ENCODE data around the gene ST3GAL2. TPM values are rescaled to one million over a fixed set of nuclear protein-coding genes. Genes with fewer than 3 reads are reported as not detected.
"Not testable (repeated sequence)": the region's sequence is repeated elsewhere in the genome, so short reads cannot be mapped to it uniquely, and the experiment has no call there.

Gene ST3GAL2
- total RNA-seq, 2 donors from 2014 or later: 11.8 to 14.4 TPM

- not testable (repeated sequence) for H3K27me3 Mint-ChIP-seq; DNase-seq; H3K4me3 Mint-ChIP-seq; H3K36me3 Mint-ChIP-seq (ENCODE audit: low read depth); H3K9me3 ChIP-seq (ENCODE audit: control insufficient read depth, low read length, poor library complexity, severe bottlenecking); ATAC-seq
- Mint-ChIP-seq H3K4me1 (peaks cover 30% of the 10 kb centered on the region), H3K27ac (peak overlapping the region; percentile 21)
These were observed 32.8 kb downstream of the ST3GAL2 start for GRCh38 chr16:70406104-70406503.

DNA sequence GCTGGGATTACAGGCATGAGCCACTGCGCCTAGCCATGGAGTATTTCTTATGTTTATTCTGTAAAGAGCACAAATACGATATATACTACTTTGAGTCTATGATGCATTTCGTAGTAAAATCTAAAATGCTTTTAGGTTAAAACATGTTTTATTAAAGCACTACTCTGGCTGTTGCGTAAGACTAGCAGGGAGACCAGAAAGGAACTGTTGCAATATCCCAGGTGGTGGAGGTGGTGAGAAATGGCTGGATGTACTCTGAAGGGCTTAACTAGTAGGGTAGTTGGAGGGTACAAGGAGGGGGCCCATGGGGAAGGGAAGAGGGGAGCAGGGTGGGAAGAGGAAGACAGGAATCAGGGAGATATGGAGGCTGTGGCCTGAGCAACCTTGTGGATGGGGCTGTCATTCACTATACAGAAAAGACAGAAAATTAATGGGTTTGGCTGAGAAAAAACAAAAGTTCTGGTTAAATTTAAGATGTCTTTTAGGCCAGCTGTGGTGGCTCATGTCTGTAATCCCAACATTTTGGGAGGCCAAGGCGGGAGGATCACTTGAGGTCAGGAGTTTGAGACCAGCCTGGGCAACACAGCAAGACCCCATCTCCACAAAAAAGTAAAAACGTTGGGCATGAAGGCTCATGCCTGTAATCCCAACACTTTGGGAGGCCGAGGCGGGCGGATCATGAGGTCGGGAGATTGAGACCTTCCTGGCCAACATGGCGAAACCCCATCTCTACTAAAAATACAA is 35.8 kb downstream of the ST3GAL2 start:
- ATAC-seq (no peak), DNase-seq (no peak)
- peaks cover 26% of the 10 kb centered on the region for H3K4me1 Mint-ChIP-seq
- H3K4me3 Mint-ChIP-seq: peak overlapping the region; percentile 93
- H3K27ac Mint-ChIP-seq: peak overlapping the region; percentile 49
- H3K9me3 ChIP-seq (ENCODE audit: control insufficient read depth, low read length, poor library complexity, severe bottlenecking): no peaks in the 10 kb centered on the region
- H3K36me3 Mint-ChIP-seq (ENCODE audit: low read depth): peaks cover 5% of the 10 kb centered on the region
- H3K27me3 Mint-ChIP-seq: no peaks in the 10 kb centered on the region

- Mint-ChIP-seq H3K27me3 (no peaks in the 10 kb centered on the region), H3K4me1 (peaks cover 19% of the 10 kb centered on the region), H3K27ac (no peak overlapping the region), H3K4me3 (no peak overlapping the region), H3K36me3 (ENCODE audit: low read depth) (peaks cover 2% of the 10 kb centered on the region)
- DNase-seq: no peak
- no peak for ATAC-seq
- no peaks in the 10 kb centered on the region for H3K9me3 ChIP-seq (ENCODE audit: control insufficient read depth, low read length, poor library complexity, severe bottlenecking)
These were observed 38.9 kb downstream of the ST3GAL2 start for GRCh38 chr16:70399951-70400350.

- H3K27me3 Mint-ChIP-seq: no peaks in the 10 kb centered on the region
- peaks cover 15% of the 10 kb centered on the region for H3K4me1 Mint-ChIP-seq
- H3K36me3 Mint-ChIP-seq (ENCODE audit: low read depth): peaks cover 2% of the 10 kb centered on the region
- no peaks in the 10 kb centered on the region for H3K9me3 ChIP-seq (ENCODE audit: control insufficient read depth, low read length, poor library complexity, severe bottlenecking)
- H3K27ac Mint-ChIP-seq: no peak overlapping the region
- ATAC-seq (no peak), DNase-seq (no peak)
- no peak overlapping the region for H3K4me3 Mint-ChIP-seq
These were observed 39.5 kb downstream of the ST3GAL2 start for GRCh38 chr16:70399381-70399780.

DNA sequence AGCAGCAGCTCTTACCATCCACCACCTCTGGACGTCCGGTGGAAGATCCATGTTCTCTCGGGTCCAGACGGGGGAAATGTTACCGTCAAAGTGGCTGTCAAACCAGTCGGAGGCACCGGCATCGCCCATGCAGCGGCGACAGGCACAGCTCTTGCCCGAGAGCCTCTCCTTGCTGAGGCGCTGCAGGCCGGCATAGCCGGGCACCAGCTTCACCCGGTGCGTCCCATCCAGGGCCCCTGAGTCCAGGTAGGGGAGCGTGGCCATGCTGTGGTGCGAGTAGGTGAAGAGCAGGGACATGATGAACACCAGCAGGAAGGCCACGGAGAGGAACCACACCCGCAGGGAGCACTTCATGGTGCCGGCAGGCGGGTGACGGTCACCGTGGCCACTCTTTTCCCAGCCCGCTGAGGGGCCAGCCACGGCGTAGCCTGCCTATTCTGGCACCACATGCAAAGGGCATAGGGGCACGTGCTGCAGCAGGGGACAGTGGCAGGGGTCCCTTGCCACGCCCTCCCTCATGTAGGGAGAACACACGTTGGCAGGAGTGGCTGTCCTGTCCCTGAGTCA is 40.6 kb downstream of the ST3GAL2 start:
- Mint-ChIP-seq H3K27me3 (no peaks in the 10 kb centered on the region), H3K4me1 (peaks cover 6% of the 10 kb centered on the region), H3K27ac (no peak overlapping the region), H3K36me3 (ENCODE audit: low read depth) (peaks cover 2% of the 10 kb centered on the region), H3K4me3 (no peak overlapping the region)
- DNase-seq: no peak
- H3K9me3 ChIP-seq (ENCODE audit: control insufficient read depth, low read length, poor library complexity, severe bottlenecking): no peaks in the 10 kb centered on the region
- ATAC-seq: no peak

GRCh38 chr16:70396246-70396904 is 42.5 kb downstream of the ST3GAL2 start:
- no peaks in the 10 kb centered on the region for H3K9me3 ChIP-seq (ENCODE audit: control insufficient read depth, low read length, poor library complexity, severe bottlenecking)
- no peak overlapping the region for H3K4me3 Mint-ChIP-seq
- no peak for DNase-seq
- H3K27me3 Mint-ChIP-seq: no peaks in the 10 kb centered on the region
- ATAC-seq: no peak
- peak overlapping the region; percentile 32 for H3K27ac Mint-ChIP-seq
- peaks cover 2% of the 10 kb centered on the region for H3K4me1 Mint-ChIP-seq
- H3K36me3 Mint-ChIP-seq (ENCODE audit: low read depth): no peaks in the 10 kb centered on the region

DNA sequence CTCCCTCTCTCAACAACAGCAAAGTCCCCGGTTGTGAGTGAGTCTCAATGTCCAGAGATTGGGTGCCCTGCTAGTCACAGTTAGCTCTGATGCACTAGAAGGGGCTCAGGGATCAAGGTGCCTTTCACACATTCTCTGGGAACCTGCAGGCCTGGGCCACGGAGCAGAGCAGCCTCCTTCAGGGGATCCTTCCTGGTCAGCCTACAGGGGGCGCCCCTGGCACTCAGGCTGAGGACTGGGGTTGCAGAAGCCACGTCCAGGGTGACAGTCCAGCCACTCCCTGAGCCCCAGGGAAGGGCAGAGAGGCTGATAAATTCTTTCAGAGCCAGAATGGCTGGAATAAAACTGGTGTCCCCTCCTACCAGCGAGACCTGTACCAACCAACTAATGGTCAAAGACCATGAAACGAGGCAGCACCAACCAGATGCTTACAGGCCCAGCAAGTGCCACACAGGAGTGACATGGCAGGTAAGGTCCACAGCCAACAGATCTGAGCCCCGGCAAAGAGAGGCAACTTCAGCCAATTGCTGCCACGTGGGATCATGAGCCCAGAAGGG is 43.5 kb downstream of the ST3GAL2 start:
- peak; percentile 77 for ATAC-seq
- Mint-ChIP-seq H3K27ac (no peak overlapping the region), H3K36me3 (ENCODE audit: low read depth) (no peaks in the 10 kb centered on the region), H3K4me1 (peaks cover 2% of the 10 kb centered on the region), H3K4me3 (no peak overlapping the region), H3K27me3 (no peaks in the 10 kb centered on the region)
- DNase-seq: peak; percentile 32 to 46 (median 43)
- no peaks in the 10 kb centered on the region for H3K9me3 ChIP-seq (ENCODE audit: control insufficient read depth, low read length, poor library complexity, severe bottlenecking)

DNA sequence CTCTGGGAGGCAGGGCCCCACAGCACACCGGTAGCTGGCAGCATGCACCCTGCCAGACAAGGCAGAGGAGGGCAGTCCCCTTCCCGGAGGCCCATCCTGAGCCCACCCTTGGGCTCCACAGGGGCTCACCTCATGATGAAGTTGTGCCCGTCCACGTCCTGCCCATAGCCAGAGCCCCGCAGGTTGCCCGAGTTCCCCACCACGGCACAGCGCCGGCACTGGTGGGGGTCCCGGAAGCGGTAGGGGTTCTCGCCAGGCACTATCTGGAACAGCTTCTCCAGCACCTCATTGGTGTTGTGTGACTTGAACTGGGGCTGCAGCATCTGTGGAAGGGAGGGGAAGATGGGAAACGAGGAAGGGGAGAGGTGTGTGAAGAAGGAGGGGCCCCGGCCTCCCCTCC is 44.0 kb downstream of the ST3GAL2 start:
- Mint-ChIP-seq H3K27ac (no peak overlapping the region), H3K36me3 (ENCODE audit: low read depth) (no peaks in the 10 kb centered on the region), H3K4me1 (peaks cover 2% of the 10 kb centered on the region), H3K4me3 (no peak overlapping the region), H3K27me3 (no peaks in the 10 kb centered on the region)
- H3K9me3 ChIP-seq (ENCODE audit: control insufficient read depth, low read length, poor library complexity, severe bottlenecking): no peaks in the 10 kb centered on the region
- DNase-seq (no peak), ATAC-seq (no peak)

DNA sequence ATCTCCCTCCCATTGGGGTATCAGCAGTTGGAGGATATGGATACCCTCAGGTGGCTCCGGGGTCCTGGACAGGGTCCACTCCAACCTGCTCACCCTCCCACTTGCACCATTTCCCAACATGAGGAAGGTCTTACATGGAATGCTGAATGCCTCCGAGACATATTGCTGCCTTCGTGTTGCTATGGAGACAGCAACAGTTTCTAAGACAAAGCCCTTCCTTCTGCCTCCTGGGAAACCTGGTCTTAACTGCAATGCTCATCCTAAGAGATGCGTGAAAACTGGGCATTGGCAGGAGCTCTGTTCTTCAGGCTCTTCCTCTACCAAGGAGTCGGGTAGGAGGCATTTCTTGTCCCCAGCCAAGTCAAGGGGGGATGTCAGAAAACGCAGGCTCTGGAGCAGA is 45.2 kb downstream of the ST3GAL2 start:
- no peak overlapping the region for H3K4me3 Mint-ChIP-seq

DNA sequence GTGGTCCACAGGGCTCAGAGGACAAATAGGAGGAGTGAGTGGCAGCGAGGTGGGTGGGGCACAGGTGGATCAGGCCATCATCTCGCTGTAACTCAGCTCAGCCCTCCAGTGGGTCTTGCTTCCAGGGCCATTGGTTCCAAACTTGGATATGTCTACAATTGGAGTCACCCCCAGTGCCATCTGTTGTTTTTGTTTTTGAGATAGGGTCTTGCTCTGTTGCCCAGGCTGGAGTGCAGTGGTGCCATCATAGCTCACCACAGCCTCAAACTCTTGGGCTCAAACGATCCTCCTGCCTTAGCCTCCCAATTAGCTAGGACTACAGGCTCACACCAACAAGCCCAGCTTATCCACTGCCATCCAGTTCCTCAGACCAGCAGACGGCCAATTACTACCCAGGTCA is 46.3 kb downstream of the ST3GAL2 start:
- Mint-ChIP-seq H3K27me3 (no peaks in the 10 kb centered on the region), H3K27ac (no peak overlapping the region), H3K4me1 (peaks cover 2% of the 10 kb centered on the region), H3K4me3 (no peak overlapping the region), H3K36me3 (ENCODE audit: low read depth) (peaks cover 2% of the 10 kb centered on the region)
- DNase-seq: no peak
- H3K9me3 ChIP-seq (ENCODE audit: control insufficient read depth, low read length, poor library complexity, severe bottlenecking): no peaks in the 10 kb centered on the region
- no peak for ATAC-seq

More for the DNA sequence above, 45.2 kb downstream of the ST3GAL2 start:
- DNase-seq (no peak), ATAC-seq (no peak)
- Mint-ChIP-seq H3K27ac (no peak overlapping the region), H3K4me1 (peaks cover 2% of the 10 kb centered on the region), H3K36me3 (ENCODE audit: low read depth) (no peaks in the 10 kb centered on the region), H3K27me3 (no peaks in the 10 kb centered on the region)
- no peaks in the 10 kb centered on the region for H3K9me3 ChIP-seq (ENCODE audit: control insufficient read depth, low read length, poor library complexity, severe bottlenecking)

- Mint-ChIP-seq H3K27me3 (no peaks in the 10 kb centered on the region), H3K4me3 (no peak overlapping the region), H3K4me1 (peaks cover 2% of the 10 kb centered on the region), H3K36me3 (ENCODE audit: low read depth) (peaks cover 2% of the 10 kb centered on the region), H3K27ac (peak overlapping the region; percentile 8)
- ATAC-seq (no peak), DNase-seq (no peak)
- no peaks in the 10 kb centered on the region for H3K9me3 ChIP-seq (ENCODE audit: control insufficient read depth, low read length, poor library complexity, severe bottlenecking)
These were observed 46.9 kb downstream of the ST3GAL2 start for GRCh38 chr16:70391881-70392481.

DNA sequence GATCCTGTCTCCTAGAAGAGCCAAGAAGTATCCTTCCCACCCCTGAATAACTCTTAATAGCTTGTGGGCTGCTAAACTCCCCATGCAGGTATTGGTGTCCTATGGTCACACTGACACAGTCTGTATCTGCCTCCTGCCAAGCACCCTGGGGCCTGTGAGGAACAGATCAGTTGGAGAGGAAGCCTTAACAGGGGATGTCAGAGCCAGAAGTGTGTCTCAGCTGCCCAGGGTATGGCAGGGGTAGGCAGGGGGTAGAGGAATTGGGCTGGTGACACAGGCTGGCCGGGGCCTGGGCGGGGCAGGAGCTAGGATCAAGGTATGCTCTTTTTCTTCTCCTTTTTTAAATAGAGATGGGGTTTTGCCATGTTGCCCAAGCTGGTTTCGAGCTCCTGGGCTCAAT is 47.5 kb downstream of the ST3GAL2 start:
- Mint-ChIP-seq H3K36me3 (ENCODE audit: low read depth) (peaks cover 2% of the 10 kb centered on the region), H3K27me3 (no peaks in the 10 kb centered on the region), H3K27ac (peak overlapping the region; percentile 8), H3K4me3 (no peak overlapping the region), H3K4me1 (peaks cover 2% of the 10 kb centered on the region)
- H3K9me3 ChIP-seq (ENCODE audit: control insufficient read depth, low read length, poor library complexity, severe bottlenecking): no peaks in the 10 kb centered on the region
- DNase-seq: no peak
- ATAC-seq: no peak

- H3K27me3 Mint-ChIP-seq: no peaks in the 10 kb centered on the region
- peak overlapping the region; percentile 8 for H3K27ac Mint-ChIP-seq
- H3K9me3 ChIP-seq (ENCODE audit: control insufficient read depth, low read length, poor library complexity, severe bottlenecking): no peaks in the 10 kb centered on the region
- ATAC-seq (no peak), DNase-seq (no peak)
- H3K36me3 Mint-ChIP-seq (ENCODE audit: low read depth): peaks cover 2% of the 10 kb centered on the region
- no peak overlapping the region for H3K4me3 Mint-ChIP-seq
- H3K4me1 Mint-ChIP-seq: peaks cover 2% of the 10 kb centered on the region
These were observed 48.1 kb downstream of the ST3GAL2 start for GRCh38 chr16:70390774-70391173.

Data from T-helper 17 cell (primary cell).